SIG-M5 treated with dmso at 0.1 percent for 504 hours (cell line): ENCODE data around the gene GPC5.
"Not testable (repeated sequence)": the region's sequence is repeated elsewhere in the genome, so short reads cannot be mapped to it uniquely, and the experiment has no call there.

Experiments
- DNase-seq: peaks from one replicate; lab custom pipeline; 2025; ENCODE audit not compliant: unreplicated experiment; lab: John Stamatoyannopoulos, UW

The GPC5 gene

GRCh38 chr13:91368676-91369440, 29.6 kb upstream of the GPC5 start:
- DNase-seq: no peak

GRCh38 chr13:91369441-91369831, 29.0 kb upstream of the GPC5 start:
- no peak for DNase-seq

GRCh38 chr13:91370501-91370900, 27.9 kb upstream of the GPC5 start:
- no peak for DNase-seq

GRCh38 chr13:91372911-91373310, 25.5 kb upstream of the GPC5 start:
- DNase-seq: no peak

- peak; percentile 83 for DNase-seq
Observed at GRCh38 chr13:91375116-91375729, 23.2 kb upstream of the GPC5 start.

- DNase-seq: peak; percentile 23
Observed at GRCh38 chr13:91381371-91381770, 17.1 kb upstream of the GPC5 start.

GRCh38 chr13:91383836-91384235, 14.6 kb upstream of the GPC5 start:
- no peak for DNase-seq

GRCh38 chr13:91384896-91385295, 13.5 kb upstream of the GPC5 start:
- no peak for DNase-seq

- DNase-seq: no peak
Observed at GRCh38 chr13:91389186-91389585, 9.2 kb upstream of the GPC5 start.

GRCh38 chr13:91397595-91397994, 826 bp upstream of the GPC5 start:
- no peak for DNase-seq

GRCh38 chr13:91399189-91400062, 1.0 kb downstream of the GPC5 start:
- no peak for DNase-seq

- peak; percentile 10 for DNase-seq
Observed at GRCh38 chr13:91400063-91400399, 1.6 kb downstream of the GPC5 start.

GRCh38 chr13:91400671-91401070, 2.2 kb downstream of the GPC5 start:
- no peak for DNase-seq

GRCh38 chr13:91401920-91402319, 3.5 kb downstream of the GPC5 start:
- DNase-seq: peak; percentile 33

- DNase-seq: no peak
Observed at GRCh38 chr13:91405240-91405639, 6.8 kb downstream of the GPC5 start.

- DNase-seq: peak; percentile 72
Observed at GRCh38 chr13:91406619-91407018, 8.2 kb downstream of the GPC5 start.

GRCh38 chr13:91408971-91409370, 10.6 kb downstream of the GPC5 start:
- no peak for DNase-seq

- not testable (repeated sequence) for DNase-seq
Observed at GRCh38 chr13:91416579-91416978, 18.2 kb downstream of the GPC5 start.

- no peak for DNase-seq
Observed at GRCh38 chr13:91417660-91418325, 19.4 kb downstream of the GPC5 start.

GRCh38 chr13:91426913-91427312, 28.5 kb downstream of the GPC5 start:
- no peak for DNase-seq

- not testable (repeated sequence) for DNase-seq
Observed at GRCh38 chr13:91438674-91439073, 40.3 kb downstream of the GPC5 start.
